HG02885 (cell line): Measurements from ENCODE around the gene FRMD4A.
"Not testable (repeated sequence)": the region's sequence is repeated elsewhere in the genome, so short reads cannot be mapped to it uniquely, and the experiment has no call there.

Source experiments
- ATAC-seq: cut with Tn5 transposase; IDR thresholded peaks from one replicate; pipeline ENCODE4 v1.9.1; 2021; ENCODE audit warnings: mild to moderate bottlenecking; ENCODE audit not compliant: unreplicated experiment, poor library complexity

Gene FRMD4A

DNA sequence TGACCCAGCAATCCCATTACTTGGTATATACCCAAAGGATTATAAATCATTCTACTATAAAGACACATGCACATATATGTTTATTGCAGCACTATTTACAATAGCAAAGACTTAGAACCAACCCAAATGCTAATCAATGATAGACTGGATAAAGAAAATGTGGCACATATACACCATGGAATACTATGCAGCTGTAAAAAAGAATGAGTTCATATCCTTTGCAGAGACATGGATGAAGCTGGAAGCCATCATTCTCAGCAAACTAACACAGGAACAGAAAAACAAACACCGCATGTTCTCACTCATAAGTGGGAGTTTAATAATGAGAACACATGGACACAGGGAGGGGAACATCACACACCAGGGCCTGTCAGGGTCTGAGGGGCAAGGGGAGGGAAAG is 434.6 kb downstream of the FRMD4A start:
- not testable (repeated sequence) for ATAC-seq

DNA sequence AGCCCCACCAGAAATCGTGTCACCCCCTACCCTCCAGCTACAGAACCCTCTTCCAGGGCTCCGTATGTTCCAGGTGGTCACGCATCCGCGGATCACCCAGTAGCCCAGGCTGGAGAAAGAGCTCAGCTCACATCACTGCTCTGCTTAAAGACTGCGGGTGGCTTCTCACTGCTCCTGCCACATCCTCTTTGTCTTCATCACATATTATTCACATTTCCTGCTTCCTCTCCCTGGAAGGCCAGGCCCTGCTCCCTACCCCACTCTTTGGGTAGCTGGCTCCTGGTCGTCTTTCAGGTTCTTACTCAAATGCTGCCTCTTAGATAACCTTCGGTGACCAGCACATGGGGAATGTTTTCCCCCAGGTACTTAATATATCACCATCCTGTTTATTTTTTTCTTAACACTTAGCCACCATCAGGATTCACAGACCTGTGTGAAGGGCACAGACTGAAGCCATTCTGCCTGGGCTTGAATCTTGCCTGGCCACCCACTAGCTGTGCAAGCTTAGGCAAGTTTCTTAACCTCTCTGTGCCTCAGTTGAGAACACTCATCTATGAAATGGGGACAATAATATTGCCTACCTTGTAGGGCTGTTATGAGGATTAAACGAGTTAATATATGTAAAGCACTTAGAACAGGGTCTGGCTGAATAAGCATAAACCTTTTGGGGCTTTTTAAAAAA is 436.2 kb downstream of the FRMD4A start:
- no peak for ATAC-seq

DNA sequence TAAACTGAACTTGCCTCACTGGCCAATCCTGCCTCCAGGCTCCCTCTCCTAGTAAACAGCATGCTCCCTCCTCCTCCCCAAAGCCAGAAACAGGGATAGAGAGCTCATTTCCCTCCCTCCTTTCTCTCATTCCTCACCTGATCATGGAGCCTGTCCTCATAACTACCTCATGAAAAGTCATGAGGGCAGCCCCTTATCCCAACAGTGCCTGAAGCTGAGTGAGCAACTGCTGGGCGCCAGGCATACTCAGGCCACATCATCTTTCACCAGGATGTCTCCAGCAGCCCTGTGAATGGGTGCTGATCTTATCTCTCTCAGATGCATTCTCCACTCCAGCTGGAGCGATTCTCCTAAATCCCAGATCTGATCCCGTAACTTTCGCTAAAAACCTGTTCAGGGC is 436.8 kb downstream of the FRMD4A start:
- ATAC-seq, result no peak

DNA sequence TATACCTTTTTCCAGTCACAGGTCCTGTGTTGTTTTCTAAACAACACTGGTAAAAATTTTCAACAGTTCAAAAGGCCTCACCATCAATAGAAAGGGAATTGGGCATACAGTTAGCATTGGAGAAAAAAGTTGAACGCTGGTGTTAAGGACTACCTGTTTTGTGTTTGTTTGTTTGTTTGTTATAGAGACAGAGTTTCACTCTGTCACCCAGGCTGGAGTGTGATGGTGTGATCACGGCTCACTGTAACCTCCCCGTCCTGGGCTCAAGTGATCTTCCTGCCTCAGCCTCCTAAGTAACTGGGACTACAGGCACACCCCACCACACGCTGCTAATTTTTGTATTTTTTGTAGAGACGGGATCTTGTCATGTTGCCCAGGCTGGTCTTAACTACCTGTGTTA is 437.9 kb downstream of the FRMD4A start:
- no peak for ATAC-seq

DNA sequence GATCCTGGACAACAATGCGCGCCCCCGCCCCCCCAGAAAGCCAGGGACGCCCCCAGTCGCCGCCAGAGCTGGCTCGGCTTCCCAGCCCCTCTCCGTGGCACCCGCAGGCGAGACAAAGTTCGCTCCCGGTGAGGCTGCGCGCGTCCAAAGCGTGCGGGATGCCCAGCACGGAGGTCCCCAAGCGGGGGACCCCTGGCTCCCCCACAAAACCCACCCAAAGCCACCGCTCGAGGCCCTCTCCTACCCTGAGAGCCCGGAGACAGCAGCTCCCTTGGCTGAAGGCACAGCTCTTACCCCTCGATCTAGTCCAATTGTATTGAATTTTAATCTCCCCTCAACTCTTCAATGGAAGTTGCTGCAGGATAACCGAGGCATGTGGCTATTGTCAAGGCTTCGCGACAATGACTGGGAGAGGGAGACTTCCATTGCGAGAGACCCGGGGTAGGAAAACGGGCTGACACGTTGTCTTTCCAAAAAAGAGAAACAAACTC is 438.7 kb downstream of the FRMD4A start:
- ATAC-seq, result no peak

DNA sequence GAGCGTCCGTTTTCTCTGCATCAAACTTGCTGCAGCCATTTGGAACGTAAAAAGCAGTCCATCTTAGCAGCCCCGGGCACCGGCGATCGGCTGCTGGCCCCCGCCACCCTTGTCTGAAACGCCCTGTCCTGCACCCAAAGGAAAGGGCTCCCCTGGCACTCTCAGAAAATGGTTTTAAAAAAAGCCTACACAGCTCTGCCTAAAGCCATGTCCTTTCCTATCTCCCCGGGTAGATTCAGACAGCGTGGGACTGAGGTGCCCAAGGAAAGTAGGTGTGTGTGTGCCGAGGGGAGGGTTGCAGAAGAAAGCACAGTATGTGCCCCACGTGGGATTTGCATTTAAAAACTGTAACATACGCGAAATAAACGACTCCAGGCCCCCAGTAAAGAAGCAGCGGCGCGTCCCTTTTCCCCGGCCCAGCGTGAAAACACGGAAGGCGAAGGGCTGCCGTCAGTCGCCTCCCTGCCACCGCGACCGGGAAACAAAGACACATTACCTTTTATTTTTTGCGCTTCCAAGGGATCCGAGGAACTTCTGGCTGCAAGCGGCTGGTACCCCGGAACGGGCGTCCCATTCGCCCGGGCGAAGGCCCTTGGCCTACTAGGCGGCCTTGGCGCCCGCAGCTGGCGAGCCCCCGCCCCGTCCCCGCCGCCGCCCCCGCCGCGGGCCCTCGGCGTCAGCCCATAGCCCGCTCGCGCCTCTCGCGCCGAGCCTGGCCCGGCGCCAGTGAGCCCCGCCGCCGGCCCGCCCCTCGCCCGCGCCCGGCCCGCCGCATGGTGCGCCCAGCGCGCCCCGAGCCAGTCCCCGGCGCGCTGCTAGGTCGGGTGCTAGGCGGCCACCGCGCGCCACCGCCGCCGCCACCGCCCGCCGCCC is 439.4 kb downstream of the FRMD4A start:
- no peak for ATAC-seq

DNA sequence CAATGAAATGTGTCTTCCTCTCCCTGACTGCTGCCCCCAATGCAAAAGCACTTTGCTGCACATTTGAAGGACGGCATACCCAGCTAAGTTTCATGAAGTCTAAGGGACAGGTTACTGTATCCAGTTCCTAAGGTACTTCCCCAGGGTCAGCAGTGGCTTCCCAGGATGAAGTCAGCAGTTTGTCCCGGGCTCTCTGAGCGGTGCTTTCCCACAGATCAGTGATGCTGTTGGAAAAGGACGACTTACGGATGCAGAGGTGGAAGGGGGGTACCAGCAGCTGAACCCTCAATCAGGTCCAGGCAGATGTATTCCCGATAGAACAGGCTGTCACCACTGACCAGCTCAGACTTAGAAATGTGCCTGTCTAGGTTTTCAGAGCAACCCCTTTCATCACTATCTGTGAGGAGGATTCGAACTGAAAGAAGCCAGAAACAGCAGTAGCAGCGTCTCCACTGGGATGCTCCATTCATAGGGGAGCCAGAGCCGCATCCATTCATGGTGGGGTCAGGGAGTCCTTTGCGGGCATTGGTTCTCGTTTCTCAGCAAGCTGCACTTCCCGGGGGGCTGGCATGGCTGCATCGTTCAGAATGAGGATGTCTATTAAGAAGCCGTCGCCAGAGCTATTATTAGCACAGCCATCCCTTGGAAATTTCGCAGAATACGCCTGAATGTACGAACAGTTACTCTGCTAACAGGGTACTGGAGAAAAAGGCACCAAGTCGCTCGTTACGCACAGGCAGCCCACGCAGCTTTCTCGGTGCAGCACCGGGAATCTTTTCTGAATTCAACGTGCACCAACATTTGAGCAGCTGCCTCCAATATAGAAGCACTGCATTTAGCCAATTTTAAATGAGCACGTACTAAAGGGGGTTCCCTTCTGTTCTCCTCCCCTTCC is 440.2 kb downstream of the FRMD4A start:
- ATAC-seq, result no peak

DNA sequence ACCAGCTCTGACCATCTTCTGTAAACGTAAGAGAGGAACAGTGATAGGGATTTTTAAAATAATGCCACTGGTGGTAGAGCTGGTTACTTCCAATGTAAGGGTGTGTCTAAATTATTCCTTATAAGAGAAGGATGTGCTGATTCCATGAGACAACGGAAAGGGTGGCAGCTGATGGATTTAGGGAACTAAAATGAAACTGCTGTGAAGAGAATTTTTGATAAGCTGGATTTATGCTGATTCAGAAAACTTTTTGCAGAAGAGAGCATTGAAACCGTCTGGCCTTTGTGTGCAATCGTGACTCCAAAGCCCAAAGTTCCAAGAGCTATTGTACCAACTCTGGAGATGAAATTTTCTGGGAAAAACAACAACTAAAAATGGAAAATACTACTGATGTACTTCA is 443.0 kb downstream of the FRMD4A start:
- no peak for ATAC-seq

DNA sequence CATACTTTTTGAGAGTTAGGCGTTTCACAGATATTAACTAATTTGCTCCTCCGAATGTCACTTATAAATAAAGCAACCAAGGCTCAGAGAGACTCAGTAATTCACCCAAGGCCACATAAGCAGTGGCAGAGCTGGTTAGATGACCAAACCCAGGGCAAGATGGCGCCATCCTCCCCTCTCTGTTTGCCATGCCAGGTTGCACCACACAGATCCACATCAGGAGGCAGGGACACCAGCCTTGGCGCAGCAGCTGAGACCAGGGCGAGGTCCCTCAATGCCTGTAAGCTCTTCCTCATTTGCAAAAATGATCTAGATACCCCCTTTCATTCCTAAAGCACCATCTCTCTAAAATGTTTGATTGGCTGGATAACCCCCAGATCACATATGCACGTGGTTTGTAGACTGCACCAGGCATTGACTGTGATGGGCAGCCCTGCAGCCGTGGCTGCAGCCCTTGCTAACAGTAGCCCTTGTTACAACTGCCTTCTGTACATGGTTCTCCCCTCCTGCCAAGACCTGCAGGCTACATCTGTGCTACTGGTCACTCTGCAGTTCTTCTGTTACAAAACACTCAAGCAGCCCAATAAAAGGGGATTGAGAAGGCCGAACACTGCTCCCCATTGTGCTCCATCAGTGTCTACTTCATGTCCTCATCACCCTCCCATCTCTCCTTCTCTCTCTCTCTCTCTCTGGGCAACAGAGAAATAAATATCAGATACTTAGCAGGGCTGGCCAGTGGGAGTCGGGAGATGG is 445.3 kb downstream of the FRMD4A start:
- ATAC-seq, result no peak

DNA sequence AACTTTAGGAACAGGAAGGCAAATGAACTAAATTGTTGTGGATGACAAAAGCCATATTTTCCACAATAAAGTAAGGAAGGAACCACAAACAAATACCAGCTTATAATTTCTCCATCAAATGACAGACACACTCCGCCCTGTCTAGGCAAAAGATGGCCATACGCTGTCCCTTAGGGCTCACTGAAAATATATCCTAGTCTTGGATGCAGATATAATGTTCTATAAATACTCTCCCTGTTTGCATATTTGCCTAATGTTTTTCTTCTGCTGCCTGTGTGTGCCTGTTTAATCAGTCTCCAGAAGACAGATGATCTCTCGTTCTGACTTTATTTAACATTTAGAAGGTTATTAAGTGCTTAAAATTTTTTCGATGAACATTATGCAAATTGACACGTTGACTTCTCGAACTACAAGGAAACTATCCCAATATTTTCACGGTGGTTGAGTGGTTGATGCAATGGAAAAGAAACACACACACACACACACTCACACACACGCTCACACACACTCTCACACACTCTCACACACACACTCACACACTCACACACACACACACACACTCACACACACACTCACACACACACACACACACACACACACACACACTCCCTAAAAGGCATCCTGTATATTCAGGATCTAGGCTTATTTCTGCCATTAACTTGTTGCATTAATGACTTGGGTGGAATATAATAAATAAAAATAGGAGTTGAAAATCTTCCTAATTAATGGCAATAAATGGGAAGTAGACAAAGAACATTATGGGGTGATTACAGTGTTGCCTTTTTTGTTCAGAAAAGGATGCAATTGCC is 446.9 kb downstream of the FRMD4A start:
- no peak for ATAC-seq

DNA sequence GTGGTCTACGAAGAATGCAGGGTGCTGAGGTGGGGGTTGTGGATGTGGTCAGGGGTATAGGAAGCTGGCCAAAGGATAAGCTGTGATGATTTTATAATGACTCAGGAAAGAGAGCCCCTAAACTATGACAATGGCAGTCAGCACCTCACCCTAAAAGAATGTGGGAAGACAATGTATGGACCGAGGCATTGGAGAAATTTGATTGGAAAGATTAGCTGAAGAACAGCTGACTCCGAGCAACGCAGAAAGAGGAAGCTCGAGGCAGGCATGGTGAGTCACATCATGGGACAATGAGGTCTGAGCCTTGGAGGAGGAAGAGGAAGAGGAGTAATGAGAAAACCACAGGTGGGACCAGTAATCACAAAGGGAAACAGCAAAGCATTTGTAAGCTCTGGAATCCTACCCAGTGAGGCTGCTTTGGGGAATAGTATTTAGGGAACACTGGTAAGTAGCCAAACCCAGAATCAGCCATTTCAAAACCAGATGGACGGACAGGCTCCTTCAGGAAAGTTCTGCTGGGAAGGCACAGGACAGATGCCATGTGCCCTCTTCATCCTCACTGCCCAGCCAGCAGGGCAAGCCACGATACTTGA is 448.5 kb downstream of the FRMD4A start:
- no peak for ATAC-seq

DNA sequence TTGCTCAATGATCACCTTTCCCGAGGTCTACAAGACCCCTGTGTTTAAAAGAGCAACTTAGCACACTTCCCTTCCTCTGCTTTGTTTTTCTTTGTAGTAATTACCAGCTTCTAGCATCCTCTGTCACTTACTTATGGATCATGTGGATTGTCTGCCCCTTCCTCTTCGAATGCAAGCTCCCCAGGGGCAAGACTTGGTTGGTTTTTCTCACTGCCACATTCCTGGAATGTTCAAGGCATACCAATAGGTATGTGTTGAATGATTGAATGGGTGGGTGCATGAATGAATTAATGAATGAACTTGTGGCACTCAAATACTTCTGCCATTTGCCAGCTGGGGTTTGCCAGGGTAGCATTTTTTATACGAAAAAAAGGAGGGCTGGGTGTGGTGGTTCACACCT is 450.0 kb downstream of the FRMD4A start:
- ATAC-seq, result no peak

DNA sequence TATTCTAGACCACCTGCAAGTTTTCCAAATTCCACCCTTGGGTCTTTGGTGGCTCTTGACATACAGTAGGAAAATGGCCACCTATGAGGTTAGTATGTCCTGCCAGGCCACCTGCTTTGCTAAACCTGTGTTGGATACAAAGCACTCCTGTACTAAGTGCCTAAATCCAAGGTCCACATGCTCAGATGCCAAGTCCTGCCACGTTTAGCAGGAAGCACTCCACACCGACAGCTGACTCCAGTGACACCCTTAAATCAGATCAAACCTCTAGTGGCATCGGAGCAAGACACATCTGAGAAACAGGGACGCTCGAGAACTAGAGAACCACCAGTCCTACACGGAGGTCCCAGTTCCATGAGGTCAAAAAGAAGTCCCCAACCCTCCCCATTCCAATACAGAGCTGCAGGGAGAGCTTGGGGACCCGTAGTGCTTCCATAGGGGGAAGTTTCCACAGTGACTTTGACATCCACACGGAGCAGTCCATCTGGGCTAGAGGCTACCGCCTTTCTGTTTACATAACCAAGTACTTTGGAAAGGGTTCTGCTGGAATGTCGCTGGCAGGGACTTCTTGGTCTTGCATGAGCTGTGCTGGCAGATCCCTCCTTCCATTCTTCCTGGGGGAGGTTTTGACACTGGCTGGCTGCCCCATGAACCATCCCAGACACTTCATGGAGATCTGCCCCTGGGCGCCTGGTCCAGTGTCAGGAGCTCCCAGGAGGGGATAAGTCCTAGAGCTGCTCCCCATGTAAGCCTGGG is 453.4 kb downstream of the FRMD4A start:
- no peak for ATAC-seq

DNA sequence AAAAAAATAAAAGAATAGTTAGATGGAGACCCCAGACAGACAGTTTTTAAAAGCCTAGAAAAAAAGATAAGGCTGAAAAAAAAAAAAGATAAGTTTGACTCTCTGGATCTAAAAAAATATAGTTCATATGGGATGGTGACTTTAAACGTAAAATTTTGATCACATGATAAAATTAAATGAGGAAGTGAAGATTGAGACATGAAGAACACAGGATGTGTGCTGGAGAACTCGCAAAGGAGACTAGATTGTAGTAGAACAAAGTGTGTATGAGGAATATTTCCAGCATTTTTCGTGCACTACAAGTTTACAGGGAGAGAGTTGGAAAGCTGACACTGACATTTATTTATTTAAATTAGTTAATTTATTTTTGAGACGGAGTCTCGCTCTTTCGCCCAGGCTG is 457.5 kb downstream of the FRMD4A start:
- no peak for ATAC-seq

DNA sequence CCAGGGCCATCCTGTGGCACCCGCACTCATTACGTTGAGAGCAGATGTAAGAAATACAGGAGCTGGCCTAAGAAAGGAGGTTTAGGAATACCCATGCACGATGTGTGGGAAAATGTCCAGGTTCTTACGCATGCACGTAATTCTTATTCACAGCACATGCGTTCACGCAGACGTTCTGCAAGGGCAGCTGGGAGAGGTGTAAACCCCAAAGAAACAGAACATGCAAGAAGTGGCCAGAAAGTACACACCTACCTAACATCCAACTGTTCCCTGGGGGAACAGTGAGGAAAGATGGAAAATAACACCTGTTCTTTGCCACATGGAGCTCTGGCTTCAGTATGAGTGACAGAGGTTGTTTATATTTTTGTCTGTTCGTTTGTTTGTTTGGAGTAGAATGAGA is 458.3 kb downstream of the FRMD4A start:
- no peak for ATAC-seq

DNA sequence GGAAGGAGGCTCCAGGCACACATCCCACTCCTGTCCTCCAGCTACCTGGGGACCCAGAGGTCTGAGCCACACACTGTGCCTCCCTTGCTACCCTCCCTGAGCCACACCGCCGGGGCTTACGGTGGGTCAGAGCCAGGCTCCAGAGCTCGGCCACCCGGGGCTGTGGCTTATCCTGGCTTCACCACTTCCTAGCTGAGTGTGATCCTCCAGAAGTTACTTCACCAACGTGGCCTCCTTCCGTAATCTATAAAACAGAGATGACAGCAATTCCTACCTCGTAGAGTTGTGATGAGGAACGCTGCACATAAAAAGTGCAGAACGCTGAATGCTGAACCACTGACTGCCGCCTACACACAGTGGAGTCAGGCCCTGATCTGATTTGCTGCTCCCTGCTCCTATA is 458.9 kb downstream of the FRMD4A start:
- ATAC-seq, result no peak

DNA sequence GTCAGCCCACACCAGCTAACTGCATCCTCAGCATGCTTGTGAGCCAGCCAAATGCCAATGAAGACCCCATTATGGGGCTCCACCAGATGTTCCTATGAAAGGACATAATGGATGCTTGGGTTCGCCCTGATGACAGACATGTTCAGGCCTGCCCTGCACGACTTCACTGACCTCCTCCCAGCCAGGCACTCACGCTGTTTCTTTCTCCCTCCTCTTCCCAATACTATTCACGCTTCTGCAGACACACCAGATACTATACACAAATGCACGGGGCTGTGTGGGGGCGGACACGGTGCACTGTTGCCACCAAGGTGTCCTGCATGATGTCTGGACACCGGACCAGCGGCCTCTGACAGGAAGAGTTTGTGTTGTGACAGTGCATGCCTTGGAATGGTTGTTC is 459.7 kb downstream of the FRMD4A start:
- ATAC-seq, result no peak

DNA sequence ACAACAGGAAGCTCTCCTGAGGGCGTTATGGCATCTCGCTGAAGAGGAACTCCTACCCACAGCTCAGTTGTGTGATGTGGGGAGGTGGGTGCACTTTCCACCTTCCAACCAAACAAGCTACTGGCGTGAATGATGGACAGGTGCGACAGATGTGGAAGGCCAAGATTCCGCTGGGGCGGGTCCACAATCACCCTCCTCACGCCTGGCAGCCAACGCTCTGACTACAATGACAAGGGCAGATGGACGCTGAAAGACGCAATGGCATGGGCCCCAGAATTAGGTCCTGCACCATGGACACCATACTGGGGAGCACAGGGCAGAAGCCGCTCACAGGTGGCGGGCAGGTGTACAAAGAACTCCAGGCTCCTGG is 461.4 kb downstream of the FRMD4A start:
- no peak for ATAC-seq
